IMR-90 (cell line): ENCODE measurements around the gene ADAM17. TPM values are rescaled to one million over a fixed set of nuclear protein-coding genes. Genes with fewer than 3 reads are reported as not detected.
A peak's percentile ranks its signal among the peaks of the same experiment; 100 is the strongest.

ENCODE experiments used
- ATAC-seq: fragments of 200-7000 bp; cut with Tn5 transposase; 2 replicates; pipeline ENCODE4 v1.9.1; 2020; ENCODE audit warnings: low read depth, mild to moderate bottlenecking, moderate library complexity
- BruUV-seq: library from RNA; stranded (reverse); fragments of 400-500 nt; replicated peaks from 2 replicates; lab custom pipeline; 2021; lab: Mats Ljungman, UMichigan
- CTCF ChIA-PET: fragments of 300-600 bp; formaldehyde crosslinking; extraction: SDS; loops from one replicate; lab custom pipeline; 2021; ENCODE audit warnings: antibody characterized with exemption; lab: Yijun Ruan, JAX
- POLR2A ChIA-PET: fragments of 300-600 bp; sonication (Branson Sonifier 250); formaldehyde crosslinking; loops from one replicate; lab custom pipeline; 2022; ENCODE audit warnings: antibody characterized with exemption; ENCODE audit not compliant: unreplicated experiment; lab: Charles Lee
- DNase-seq: peaks from one replicate; pipeline ENCODE4 v3.0.0; 2013
- H2AFZ ChIP-seq: replicated peaks from 2 replicates; pipeline ENCODE3; 2013; ENCODE audit warnings: low read length, mild to moderate bottlenecking; ENCODE audit not compliant: poor library complexity
- H2AK5ac ChIP-seq: 2 replicates; pipeline ENCODE4 v1.6.1; 2013; ENCODE audit warnings: low read depth, low read length, inconsistent platforms
- H2AK9ac ChIP-seq: replicated peaks from 2 replicates; pipeline ENCODE3; 2013; ENCODE audit warnings: mild to moderate bottlenecking, low read depth, low read length, moderate library complexity; ENCODE audit not compliant: poor library complexity
- H2BK120ac ChIP-seq: 2 replicates; pipeline ENCODE4 v1.6.1; 2013; ENCODE audit warnings: low read depth, low read length, inconsistent platforms
- H2BK15ac ChIP-seq: 3 replicates; pipeline ENCODE4 v1.6.1; 2013; ENCODE audit warnings: low read depth, low read length, inconsistent platforms
- H2BK20ac ChIP-seq: 2 replicates; pipeline ENCODE4 v1.6.1; 2013; ENCODE audit warnings: low read depth, mild to moderate bottlenecking, inconsistent platforms, low read length, moderate library complexity
- H2BK5ac ChIP-seq: 2 replicates; pipeline ENCODE4 v1.6.1; 2013; ENCODE audit warnings: mild to moderate bottlenecking, low read depth, low read length, inconsistent platforms; ENCODE audit not compliant: poor library complexity, severe bottlenecking
- H3K14ac ChIP-seq: replicated peaks from 2 replicates; pipeline ENCODE4 v1.6.1; 2013; ENCODE audit warnings: low read depth, low read length, inconsistent platforms
- H3K18ac ChIP-seq: 2 replicates; pipeline ENCODE4 v1.6.1; 2013; ENCODE audit warnings: low read depth, low read length, control low read depth
- H3K23ac ChIP-seq: 2 replicates; pipeline ENCODE4 v1.6.1; 2013; ENCODE audit warnings: low read depth, low read length, inconsistent platforms
- H3K27ac ChIP-seq: 2 replicates; pipeline ENCODE4 v1.5.1; 2013; ENCODE audit warnings: mild to moderate bottlenecking, control low read depth, low read length; ENCODE audit not compliant: insufficient read depth
- H3K27me3 ChIP-seq: 2 replicates; pipeline ENCODE4 v1.6.1; 2013; ENCODE audit warnings: low read length; ENCODE audit not compliant: control insufficient read depth, insufficient read depth
- H3K36me3 ChIP-seq: 2 replicates; pipeline ENCODE4 v1.6.1; 2013; ENCODE audit warnings: low read length, mixed read lengths; ENCODE audit not compliant: control insufficient read depth, insufficient read depth
- H3K4ac ChIP-seq: 2 replicates; pipeline ENCODE4 v1.6.1; 2013; ENCODE audit warnings: low read depth, low read length, inconsistent platforms
- H3K4me1 ChIP-seq: 2 replicates; pipeline ENCODE4 v1.6.1; 2013; ENCODE audit warnings: low read length, mixed read lengths; ENCODE audit not compliant: control insufficient read depth, insufficient read depth
- H3K4me2 ChIP-seq: 2 replicates; pipeline ENCODE4 v1.6.1; 2013; ENCODE audit warnings: low read depth, mild to moderate bottlenecking, control low read depth, low read length, moderate library complexity
- H3K4me3 ChIP-seq: 2 replicates; pipeline ENCODE4 v1.5.1; 2013; ENCODE audit warnings: low read depth, mild to moderate bottlenecking, control low read depth, low read length, moderate library complexity; ENCODE audit not compliant: insufficient read depth
- H3K56ac ChIP-seq: 2 replicates; pipeline ENCODE4 v1.6.1; 2013; ENCODE audit warnings: low read length, inconsistent platforms; ENCODE audit not compliant: insufficient read depth; ENCODE audit errors: extremely low read depth
- H3K79me1 ChIP-seq, 2 experiments: 2 replicates each; pipeline ENCODE4 v1.6.1; 2013; ENCODE audit warnings: low read length in 2 of 2, inconsistent platforms in 1 of 2, low read depth in 1 of 2
- H3K9ac ChIP-seq: 2 replicates; pipeline ENCODE4 v1.6.1; 2013; ENCODE audit warnings: low read depth, low read length, control low read depth
- H3K9me1 ChIP-seq: 2 replicates; pipeline ENCODE4 v1.6.1; 2013; ENCODE audit warnings: low read length, inconsistent platforms; ENCODE audit not compliant: insufficient read depth
- H3K9me3 ChIP-seq: 2 replicates; pipeline ENCODE4 v1.6.1; 2013; ENCODE audit warnings: low read length; ENCODE audit not compliant: control insufficient read depth, insufficient read depth
- H4K20me1 ChIP-seq: 2 replicates; pipeline ENCODE4 v1.6.1; 2013; ENCODE audit warnings: low read length, inconsistent platforms; ENCODE audit not compliant: insufficient read depth
- H4K5ac ChIP-seq: 2 replicates; pipeline ENCODE4 v1.6.1; 2013; ENCODE audit warnings: mild to moderate bottlenecking, low read depth, low read length, control low read depth
- H4K8ac ChIP-seq, 2 experiments: 2 replicates each; pipeline ENCODE4 v1.6.1; 2013; ENCODE audit warnings: low read depth in 2 of 2, low read length in 2 of 2, control low read depth in 1 of 2, inconsistent platforms in 1 of 2
- H4K91ac ChIP-seq: 2 replicates; pipeline ENCODE4 v1.6.1; 2013; ENCODE audit warnings: low read depth, low read length, inconsistent platforms; ENCODE audit not compliant: insufficient read depth
- RFX5 ChIP-seq: IDR thresholded peaks from 2 replicates; pipeline ENCODE4 v1.8.0; 2012; ENCODE audit warnings: low read depth, mild to moderate bottlenecking, low read length, moderate library complexity
- WGBS, 2 experiments: methylation state at CpG; one replicate each; pipeline versions ENCODE4 v1.1.5 to v1.1.7; 2013; ENCODE audit warnings: missing lambda C conversion rate in 2 of 2; ENCODE audit not compliant: insufficient read length in 1 of 2; ENCODE audit errors: extremely low coverage in 2 of 2; 5-methylcytosine and 5-hydroxymethylcytosine counted together
- dilution Hi-C: fragments of 300-500 bp; cut with HindIII; formaldehyde crosslinking; loops from one replicate; pipeline ENCODE4 v1.14.3; 2018; ENCODE audit warnings: low sequenced_read_pairs; ENCODE audit not compliant: unreplicated experiment
- in situ Hi-C: fragments of 300-500 bp; cut with MboI; formaldehyde crosslinking; loops from 3 replicates; pipeline ENCODE4 v1.14.3; 2019; ENCODE audit warnings: low sequenced_read_pairs, inconsistent platforms, mixed read lengths
- intact Hi-C: fragments of 100-400 bp; cut with micrococcal nuclease; formaldehyde crosslinking; loops from 2 replicates; pipeline ENCODE4 v1.10.0; 2022
- polyA plus RNA-seq, 3 experiments: library from polyadenylated mRNA; depleted of rRNA; stranded (reverse); fragments of >200 nt; gene quantifications; 2 replicates each; pipeline ENCODE4 v1.2.3, GENCODE V29; 2012; ENCODE audit warnings: low replicate concordance in 1 of 3
- total RNA-seq: library from RNA; depleted of rRNA; stranded (reverse); fragments of >200 nt; gene quantifications from 2 replicates; pipeline ENCODE4 v1.2.3, GENCODE V29; 2012

The ADAM17 gene
- total and polyA plus RNA-seq, 2 of the 4 experiments (the other 2 are of a cell fraction), result 9.6 to 34.4 TPM

DNA sequence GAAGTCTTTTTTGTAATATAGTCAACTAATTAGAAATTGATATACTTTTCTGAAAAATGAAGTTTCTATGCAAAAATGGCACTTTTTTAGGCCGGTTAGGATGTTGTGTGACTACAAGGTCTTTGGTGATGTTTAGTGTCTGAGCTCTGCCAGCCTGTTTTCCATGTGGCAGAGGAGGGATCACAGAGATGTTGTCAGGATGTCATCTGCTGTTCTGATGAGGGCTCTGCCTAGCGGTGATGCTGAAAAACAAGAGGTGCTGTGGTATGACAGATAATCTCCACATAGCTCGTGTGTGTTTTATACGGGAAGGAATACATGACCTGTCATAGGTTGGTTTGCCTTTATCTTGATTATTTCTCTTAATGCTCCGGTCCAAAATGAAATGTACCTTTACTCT lies 93.3 kb downstream of the ADAM17 start:
- H2BK5ac ChIP-seq, result no peak overlapping the region
- H2BK15ac ChIP-seq, result no peak overlapping the region
- H3K4ac ChIP-seq, result peak overlapping the region; percentile 64
- no peak overlapping the region for H3K4me2 ChIP-seq
- no peak overlapping the region; the same call in 1 of the 2 replicates for H3K14ac ChIP-seq
- peak overlapping the region; percentile 32; the same call in 1 of the 2 replicates for H2AK5ac ChIP-seq
- H3K23ac ChIP-seq, result peak overlapping the region; percentile 42; the same call in 1 of the 2 replicates
- H2BK20ac ChIP-seq, result peak overlapping the region; percentile 32; the same call in 1 of the 2 replicates
- peaks cover 7 to 21% of the 10 kb centered on the region in 2 experiments; a peak in 3 of 4 replicates for H3K79me1 ChIP-seq
- no peak overlapping the region for H3K56ac ChIP-seq
- intact Hi-C loops (no loop called here), in situ Hi-C loops (no loop called here), dilution Hi-C loops (no loop called here)
- BruUV-seq, result no TSS peak
- H3K27me3 ChIP-seq, result no peaks in the 10 kb centered on the region
- no peak overlapping the region for H3K4me3 ChIP-seq
- no peak overlapping the region for H3K18ac ChIP-seq
- ChIA-PET CTCF (no interaction called here), POLR2A (no interaction called here)
- H4K91ac ChIP-seq, result no peak overlapping the region
- H3K4me1 ChIP-seq, result peaks cover 5% of the 10 kb centered on the region; the same call in 1 of the 2 replicates
- peaks cover 10% of the 10 kb centered on the region for H3K9me1 ChIP-seq
- 100% methylated on average over 1 of the region's 5 CpGs; no CpG with 5 or more reads in 1 of the 2 experiments for WGBS, 2 experiments
- H4K20me1 ChIP-seq, result no peaks in the 10 kb centered on the region
- ATAC-seq (no peak), DNase-seq (no peak)
- no peak overlapping the region for H3K27ac ChIP-seq
- no peak overlapping the region; the same call in 1 of the 2 replicates for H2BK120ac ChIP-seq
- no peak overlapping the region for H3K9ac ChIP-seq
- TF ChIP-seq RFX5, result no peak
- H4K8ac ChIP-seq, result no peak overlapping the region
- H3K9me3 ChIP-seq, result no peaks in the 10 kb centered on the region
- peaks cover 16% of the 10 kb centered on the region for H3K36me3 ChIP-seq
- no peak overlapping the region for H4K5ac ChIP-seq
- H2AFZ ChIP-seq, result no peak overlapping the region
- no peak overlapping the region for H2AK9ac ChIP-seq
